Astrocyte (in vitro differentiated cells and primary cell): ENCODE measurements around the gene JAKMIP1.

Experiments
- EZH2 ChIP-seq: IDR thresholded peaks from 2 replicates; pipeline ENCODE4 v1.6.1; 2012; ENCODE audit warnings: mild to moderate bottlenecking, low read length, inconsistent platforms; ENCODE audit not compliant: insufficient read depth
- TF ChIP-seq, protein P1 (sequence below): IDR thresholded peaks from 2 replicates; pipeline ENCODE4 v1.5.1; 2011; ENCODE audit warnings: low read depth, mild to moderate bottlenecking, inconsistent platforms, low read length, moderate library complexity; ENCODE audit not compliant: insufficient read depth

DNA sequence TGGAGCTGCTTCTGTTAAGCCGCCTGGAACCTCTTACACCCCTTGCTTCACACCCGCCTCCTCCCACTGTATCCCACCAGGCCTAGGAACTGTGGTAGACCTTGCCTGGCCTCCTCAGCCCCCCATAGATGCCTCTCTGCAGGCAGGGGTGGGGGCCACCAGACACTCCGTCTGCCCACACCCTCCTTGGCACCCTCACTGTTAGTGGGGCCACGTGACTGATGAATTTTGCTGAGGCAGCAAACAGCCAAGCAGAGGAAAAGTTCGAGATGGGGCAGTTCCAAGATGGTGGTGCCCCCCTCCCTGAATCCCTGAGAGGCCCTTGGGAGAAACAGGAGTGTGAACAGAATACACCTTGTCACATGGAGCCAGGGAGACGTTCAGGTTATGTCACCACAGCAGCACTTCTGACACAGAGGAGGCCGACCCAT, 141.0 kb downstream of the JAKMIP1 start:
- TF ChIP-seq, protein P1, sequence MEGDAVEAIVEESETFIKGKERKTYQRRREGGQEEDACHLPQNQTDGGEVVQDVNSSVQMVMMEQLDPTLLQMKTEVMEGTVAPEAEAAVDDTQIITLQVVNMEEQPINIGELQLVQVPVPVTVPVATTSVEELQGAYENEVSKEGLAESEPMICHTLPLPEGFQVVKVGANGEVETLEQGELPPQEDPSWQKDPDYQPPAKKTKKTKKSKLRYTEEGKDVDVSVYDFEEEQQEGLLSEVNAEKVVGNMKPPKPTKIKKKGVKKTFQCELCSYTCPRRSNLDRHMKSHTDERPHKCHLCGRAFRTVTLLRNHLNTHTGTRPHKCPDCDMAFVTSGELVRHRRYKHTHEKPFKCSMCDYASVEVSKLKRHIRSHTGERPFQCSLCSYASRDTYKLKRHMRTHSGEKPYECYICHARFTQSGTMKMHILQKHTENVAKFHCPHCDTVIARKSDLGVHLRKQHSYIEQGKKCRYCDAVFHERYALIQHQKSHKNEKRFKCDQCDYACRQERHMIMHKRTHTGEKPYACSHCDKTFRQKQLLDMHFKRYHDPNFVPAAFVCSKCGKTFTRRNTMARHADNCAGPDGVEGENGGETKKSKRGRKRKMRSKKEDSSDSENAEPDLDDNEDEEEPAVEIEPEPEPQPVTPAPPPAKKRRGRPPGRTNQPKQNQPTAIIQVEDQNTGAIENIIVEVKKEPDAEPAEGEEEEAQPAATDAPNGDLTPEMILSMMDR: no peak
- no peak for TF ChIP-seq EZH2
